Fibroblast of the aortic adventitia (primary cell): ENCODE results near the gene SLC24A3. TPM values are rescaled to one million over a fixed set of nuclear protein-coding genes. Genes with fewer than 3 reads are reported as not detected.

Experiments
- DNase-seq: peaks from one replicate; pipeline ENCODE4 v3.0.0-alpha.2; 2010; ENCODE audit warnings: low read depth
- H3K4me3 ChIP-seq: 2 replicates; pipeline ENCODE4 v1.5.1; 2011; ENCODE audit warnings: low read depth, mild to moderate bottlenecking, control low read depth, low read length, moderate library complexity
- CTCF ChIP-seq: IDR thresholded peaks from 2 replicates; pipeline ENCODE4 v1.5.1; 2011; ENCODE audit warnings: mild to moderate bottlenecking, low read length, control low read depth, inconsistent platforms; ENCODE audit not compliant: insufficient read depth
- total RNA-seq: library from RNA; depleted of rRNA; stranded (reverse); fragments of >200 nt; gene quantifications from 2 replicates; pipeline ENCODE4 v1.2.3, GENCODE V29; 2012; ENCODE audit warnings: low replicate concordance

SLC24A3 gene
- total RNA-seq, 1 donor: not detected

DNA sequence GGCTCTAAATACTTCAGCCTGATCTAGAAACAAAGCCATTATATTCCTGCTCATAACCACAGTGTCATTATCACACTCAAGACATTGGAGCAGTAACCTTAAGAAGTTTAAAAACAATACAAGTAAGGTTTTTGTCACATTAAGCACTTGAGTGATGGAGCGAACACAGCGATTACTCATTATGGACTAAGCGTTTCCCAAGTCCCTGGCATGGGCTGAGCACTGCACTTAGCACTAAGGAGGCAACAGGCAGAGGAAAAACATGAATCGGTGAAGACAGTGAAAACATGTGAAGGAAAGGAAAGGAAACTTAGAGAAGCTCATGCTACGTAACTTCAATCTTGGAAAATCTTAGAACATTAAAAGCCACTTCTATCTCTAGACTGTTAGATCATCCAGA, 108.7 kb downstream of the SLC24A3 start:
- DNase-seq: no peak
- H3K4me3 ChIP-seq: no peak overlapping the region
- no peak for TF ChIP-seq CTCF

DNA sequence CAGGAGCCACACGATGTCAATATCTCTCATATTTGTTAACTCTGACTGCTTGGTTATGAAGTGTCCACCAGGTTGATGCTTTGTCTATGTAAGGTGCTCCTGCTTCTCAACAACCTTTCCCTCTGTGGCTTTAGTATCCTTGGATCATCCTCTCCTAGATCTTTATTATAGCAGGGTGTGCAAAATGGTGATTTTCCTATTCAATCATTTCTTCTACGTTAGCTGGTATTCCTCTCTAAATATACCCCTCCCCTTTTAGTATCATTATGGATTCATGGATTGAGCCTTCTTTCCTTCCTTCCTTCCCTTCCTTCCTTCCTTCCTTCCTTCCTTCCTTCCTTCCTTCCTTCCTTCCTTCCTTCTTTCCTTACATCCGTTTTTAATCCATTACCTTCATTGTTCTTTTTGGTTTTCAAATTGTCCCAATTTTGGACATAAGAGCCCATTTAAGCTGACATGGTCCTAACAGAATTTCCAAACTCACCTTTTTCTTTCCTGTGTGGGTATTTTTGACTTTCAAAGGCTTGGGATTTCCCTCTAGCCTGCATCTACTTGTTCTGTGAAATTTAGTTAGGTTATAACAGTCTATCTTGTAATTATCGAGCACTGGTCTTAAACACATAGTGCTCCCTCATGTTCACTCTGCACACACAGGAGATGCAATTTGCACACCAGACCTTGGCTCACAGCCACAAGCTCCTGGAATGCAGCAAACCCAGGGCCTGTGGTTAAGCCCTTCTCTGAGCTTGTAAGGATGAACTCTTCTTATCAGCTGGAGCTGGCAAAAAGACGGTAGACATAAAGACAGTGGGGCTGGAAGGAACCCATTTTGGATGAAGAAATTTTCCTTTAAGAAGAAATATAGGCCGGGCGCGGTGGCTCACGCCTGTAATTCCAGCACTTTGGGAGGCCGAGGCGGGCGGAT, 109.9 kb downstream of the SLC24A3 start:
- DNase-seq: no peak
- TF ChIP-seq CTCF: no peak
- H3K4me3 ChIP-seq: no peak overlapping the region

- DNase-seq: no peak
- TF ChIP-seq CTCF: no peak
- H3K4me3 ChIP-seq: no peak overlapping the region
These were observed 115.0 kb downstream of the SLC24A3 start for GRCh38 chr20:19327401-19327800.

GRCh38 chr20:19328676-19329075, 116.2 kb downstream of the SLC24A3 start:
- H3K4me3 ChIP-seq: no peak overlapping the region
- DNase-seq: no peak
- TF ChIP-seq CTCF: no peak

DNA sequence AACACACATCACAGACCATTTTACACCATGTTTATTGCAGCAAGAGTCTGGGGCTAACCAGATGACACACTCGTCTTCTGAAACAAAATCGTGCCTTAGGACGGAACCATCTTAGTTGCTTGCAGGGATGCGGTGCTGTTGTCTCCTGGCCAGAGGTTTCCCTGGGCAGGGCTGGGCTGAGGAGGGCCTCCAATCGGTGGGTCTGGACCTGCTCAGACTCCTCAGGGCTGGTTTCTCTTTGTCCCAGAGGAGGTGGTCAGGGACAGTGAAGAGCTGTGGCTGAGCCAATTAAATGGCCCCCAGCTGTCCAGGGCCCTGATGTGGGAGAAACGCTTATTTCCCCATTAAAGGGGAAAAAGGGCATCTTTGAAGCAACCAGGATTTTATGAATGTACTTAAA, 117.6 kb downstream of the SLC24A3 start:
- no peak overlapping the region for H3K4me3 ChIP-seq
- no peak for DNase-seq
- no peak for TF ChIP-seq CTCF

DNA sequence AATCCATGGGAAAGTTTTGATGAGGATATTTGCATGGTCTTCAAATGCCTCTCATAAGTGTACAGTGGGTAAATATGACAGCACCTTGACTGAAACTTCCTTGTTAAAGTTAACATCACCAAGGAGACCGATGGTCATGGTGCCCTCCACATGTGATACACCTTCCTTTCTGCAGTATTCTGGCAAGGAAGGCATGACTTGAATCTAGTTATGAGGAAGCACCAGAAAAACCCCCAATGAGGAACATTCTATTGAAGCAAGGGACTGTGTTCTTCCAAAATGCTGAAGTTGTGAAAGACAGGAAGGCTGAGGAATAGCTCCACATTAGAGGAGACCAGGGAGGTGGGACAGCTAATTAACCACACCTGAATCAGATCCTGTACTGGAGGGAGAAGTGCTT, 118.3 kb downstream of the SLC24A3 start:
- TF ChIP-seq CTCF: no peak
- no peak for DNase-seq
- no peak overlapping the region for H3K4me3 ChIP-seq
